ENCODE measurements around the gene LRRC4C. TPM values are rescaled to one million over a fixed set of nuclear protein-coding genes. Genes with fewer than 3 reads are reported as not detected.
"Not testable (repeated sequence)": the region's sequence is repeated elsewhere in the genome, so short reads cannot be mapped to it uniquely, and the experiment has no call there.

The LRRC4C gene
- total RNA-seq, 6 donors from 2014 or later: 0.37 to 1.2 (median 1.0) TPM; not detected in 2

GRCh38 chr11:41020259-41020658 lies 439.2 kb downstream of the LRRC4C start:
- no peak for DNase-seq
- ATAC-seq (ENCODE audit: low FRiP score in 2 of 2): no peak
- Histone ChIP-seq H3K4me3 (no peak overlapping the region), H3K27me3 (no peaks in the 10 kb centered on the region), H3K9me3 (no peaks in the 10 kb centered on the region), H3K27ac (no peak overlapping the region), H3K36me3 (no peaks in the 10 kb centered on the region), H3K4me1 (no peaks in the 10 kb centered on the region)
- TF ChIP-seq POLR2AphosphoS5 (IDR thresholded peaks at IDR 0.05) (no peak), CTCF (IDR thresholded peaks at IDR 0.05) (no peak), POLR2A (IDR thresholded peaks at IDR 0.05) (no peak)
- 81 to 92% methylated on average over 4 of the region's 4 CpGs for WGBS, 2 donors

GRCh38 chr11:41019666-41020065 lies 439.8 kb downstream of the LRRC4C start:
- not testable (repeated sequence) for ATAC-seq (ENCODE audit: low FRiP score in 2 of 2); DNase-seq; H3K27ac ChIP-seq

GRCh38 chr11:41018224-41018623 lies 441.2 kb downstream of the LRRC4C start:
- TF ChIP-seq EP300 (IDR thresholded peaks at IDR 0.05) (no peak), POLR2AphosphoS5 (IDR thresholded peaks at IDR 0.05) (no peak), CTCF (IDR thresholded peaks at IDR 0.05) (no peak), POLR2A (IDR thresholded peaks at IDR 0.05) (no peak)
- Histone ChIP-seq H3K4me1 (no peaks in the 10 kb centered on the region), H3K4me3 (no peak overlapping the region), H3K27ac (no peak overlapping the region), H3K36me3 (no peaks in the 10 kb centered on the region), H3K9me3 (no peaks in the 10 kb centered on the region), H3K27me3 (no peaks in the 10 kb centered on the region)
- no peak for ATAC-seq (ENCODE audit: low FRiP score in 2 of 2)
- WGBS, 2 donors: 34 to 61% methylated on average over 3 of the region's 3 CpGs
- DNase-seq: no peak

More at GRCh38 chr11:41019666-41020065, 439.8 kb downstream of the LRRC4C start:
- H3K4me1 ChIP-seq, H3K36me3 ChIP-seq, H3K27me3 ChIP-seq, H3K9me3 ChIP-seq, H3K4me3 ChIP-seq: not testable (repeated sequence)

GRCh38 chr11:41010361-41011050 lies 448.9 kb downstream of the LRRC4C start:
- no peak for ATAC-seq (ENCODE audit: low FRiP score in 2 of 2)

GRCh38 chr11:41005986-41006385 lies 453.5 kb downstream of the LRRC4C start:
- no peaks in the 10 kb centered on the region for H3K9me3 ChIP-seq
- no peaks in the 10 kb centered on the region for H3K36me3 ChIP-seq
- ATAC-seq (ENCODE audit: low FRiP score in 2 of 2): no peak
- H3K4me1 ChIP-seq: no peaks in the 10 kb centered on the region
- H3K27me3 ChIP-seq: no peaks in the 10 kb centered on the region
- no peak overlapping the region for H3K4me3 ChIP-seq
- no peak overlapping the region for H3K27ac ChIP-seq
- no peak for DNase-seq
- TF ChIP-seq POLR2A (IDR thresholded peaks at IDR 0.05): no peak
- TF ChIP-seq POLR2AphosphoS5 (IDR thresholded peaks at IDR 0.05): no peak
- no peak for TF ChIP-seq EP300 (IDR thresholded peaks at IDR 0.05)
- no peak for TF ChIP-seq CTCF (IDR thresholded peaks at IDR 0.05)

More at GRCh38 chr11:41010361-41011050, 448.9 kb downstream of the LRRC4C start:
- WGBS, 2 donors: 76 to 90% methylated on average over 2 of the region's 2 CpGs
- DNase-seq: no peak
- Histone ChIP-seq H3K27me3 (no peaks in the 10 kb centered on the region), H3K4me1 (no peaks in the 10 kb centered on the region), H3K36me3 (no peaks in the 10 kb centered on the region), H3K4me3 (no peak overlapping the region), H3K9me3 (no peaks in the 10 kb centered on the region), H3K27ac (no peak overlapping the region)
- TF ChIP-seq POLR2A (IDR thresholded peaks at IDR 0.05) (no peak), CTCF (IDR thresholded peaks at IDR 0.05) (no peak), POLR2AphosphoS5 (IDR thresholded peaks at IDR 0.05) (no peak), EP300 (IDR thresholded peaks at IDR 0.05) (no peak)
